Vagina (tissue), 2 donors: ENCODE results near the gene TTLL5.

Experiments
- POLR2AphosphoS5 ChIP-seq, 2 donors: sonication (generic); formaldehyde crosslinking; IDR thresholded peaks; one replicate each; pipeline ENCODE4 v1.9.0; 2017; ENCODE audit warnings: antibody characterized with exemption in 2 of 2, mild to moderate bottlenecking in 2 of 2, low read depth in 1 of 2; ENCODE audit not compliant: insufficient read depth in 1 of 2
- TF ChIP-seq, protein P1 (sequence below), 3 experiments: fragments of 450-650 bp in 2 of 3; fragments of 200-600 bp in 1 of 3; sonication (generic) in 1 of 3; IDR thresholded peaks; one replicate each; pipeline ENCODE4 v1.5.1; 2017 to 2019; ENCODE audit warnings: antibody characterized with exemption in 3 of 3, mild to moderate bottlenecking in 2 of 3, moderate library complexity in 2 of 3

- TF ChIP-seq, protein P1, sequence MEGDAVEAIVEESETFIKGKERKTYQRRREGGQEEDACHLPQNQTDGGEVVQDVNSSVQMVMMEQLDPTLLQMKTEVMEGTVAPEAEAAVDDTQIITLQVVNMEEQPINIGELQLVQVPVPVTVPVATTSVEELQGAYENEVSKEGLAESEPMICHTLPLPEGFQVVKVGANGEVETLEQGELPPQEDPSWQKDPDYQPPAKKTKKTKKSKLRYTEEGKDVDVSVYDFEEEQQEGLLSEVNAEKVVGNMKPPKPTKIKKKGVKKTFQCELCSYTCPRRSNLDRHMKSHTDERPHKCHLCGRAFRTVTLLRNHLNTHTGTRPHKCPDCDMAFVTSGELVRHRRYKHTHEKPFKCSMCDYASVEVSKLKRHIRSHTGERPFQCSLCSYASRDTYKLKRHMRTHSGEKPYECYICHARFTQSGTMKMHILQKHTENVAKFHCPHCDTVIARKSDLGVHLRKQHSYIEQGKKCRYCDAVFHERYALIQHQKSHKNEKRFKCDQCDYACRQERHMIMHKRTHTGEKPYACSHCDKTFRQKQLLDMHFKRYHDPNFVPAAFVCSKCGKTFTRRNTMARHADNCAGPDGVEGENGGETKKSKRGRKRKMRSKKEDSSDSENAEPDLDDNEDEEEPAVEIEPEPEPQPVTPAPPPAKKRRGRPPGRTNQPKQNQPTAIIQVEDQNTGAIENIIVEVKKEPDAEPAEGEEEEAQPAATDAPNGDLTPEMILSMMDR (IDR thresholded peaks at IDR 0.05), result no peak
- TF ChIP-seq POLR2AphosphoS5 (IDR thresholded peaks at IDR 0.05; ENCODE audit: insufficient read depth in 1 of 2, low read depth in 1 of 2), result no peak
These were observed 311.9 kb downstream of the TTLL5 start for GRCh38 chr14:75972801-75973421.
